ENCODE data around the gene LMO7. TPM values are rescaled to one million over a fixed set of nuclear protein-coding genes. Genes with fewer than 3 reads are reported as not detected.

The LMO7 gene
- total and polyA plus RNA-seq, 2 of the 8 experiments (the other 6 are each of a cell fraction or from before 2014, with no cell fraction given), result 8.1 to 28.3 TPM

GRCh38 chr13:75861786-75862185 lies 225.7 kb downstream of the LMO7 start (continued):
- TF ChIP-seq CHD7 (IDR thresholded peaks at IDR 0.05; ENCODE audit: insufficient replicate concordance, low read length), result no peak
- TF ChIP-seq CHD1 (IDR thresholded peaks at IDR 0.05; ENCODE audit: low read depth, low read length), result no peak
- no peak for TF ChIP-seq CHD2 (IDR thresholded peaks at IDR 0.05; ENCODE audit: low read length)
- no peak for TF ChIP-seq POU5F1 (IDR thresholded peaks at IDR 0.05; ENCODE audit: low read depth, low read length)
- TF ChIP-seq, protein P1, sequence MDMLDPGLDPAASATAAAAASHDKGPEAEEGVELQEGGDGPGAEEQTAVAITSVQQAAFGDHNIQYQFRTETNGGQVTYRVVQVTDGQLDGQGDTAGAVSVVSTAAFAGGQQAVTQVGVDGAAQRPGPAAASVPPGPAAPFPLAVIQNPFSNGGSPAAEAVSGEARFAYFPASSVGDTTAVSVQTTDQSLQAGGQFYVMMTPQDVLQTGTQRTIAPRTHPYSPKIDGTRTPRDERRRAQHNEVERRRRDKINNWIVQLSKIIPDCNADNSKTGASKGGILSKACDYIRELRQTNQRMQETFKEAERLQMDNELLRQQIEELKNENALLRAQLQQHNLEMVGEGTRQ (IDR thresholded peaks at IDR 0.05; ENCODE audit: low read length), result no peak
- TF ChIP-seq EZH2 (IDR thresholded peaks at IDR 0.05; ENCODE audit: low read depth, low read length, severe bottlenecking), result no peak
- TF ChIP-seq JUND (IDR thresholded peaks at IDR 0.05; ENCODE audit: low read length), result no peak
